NCI-H345 treated with DMSO at 0.1 percent for 48 hours (cell line): ENCODE measurements around the gene CCDC191.

Experiments
- DNase-seq: peaks from one replicate; lab custom pipeline; 2025; ENCODE audit not compliant: unreplicated experiment; lab: John Stamatoyannopoulos, UW

Gene CCDC191, protein sequence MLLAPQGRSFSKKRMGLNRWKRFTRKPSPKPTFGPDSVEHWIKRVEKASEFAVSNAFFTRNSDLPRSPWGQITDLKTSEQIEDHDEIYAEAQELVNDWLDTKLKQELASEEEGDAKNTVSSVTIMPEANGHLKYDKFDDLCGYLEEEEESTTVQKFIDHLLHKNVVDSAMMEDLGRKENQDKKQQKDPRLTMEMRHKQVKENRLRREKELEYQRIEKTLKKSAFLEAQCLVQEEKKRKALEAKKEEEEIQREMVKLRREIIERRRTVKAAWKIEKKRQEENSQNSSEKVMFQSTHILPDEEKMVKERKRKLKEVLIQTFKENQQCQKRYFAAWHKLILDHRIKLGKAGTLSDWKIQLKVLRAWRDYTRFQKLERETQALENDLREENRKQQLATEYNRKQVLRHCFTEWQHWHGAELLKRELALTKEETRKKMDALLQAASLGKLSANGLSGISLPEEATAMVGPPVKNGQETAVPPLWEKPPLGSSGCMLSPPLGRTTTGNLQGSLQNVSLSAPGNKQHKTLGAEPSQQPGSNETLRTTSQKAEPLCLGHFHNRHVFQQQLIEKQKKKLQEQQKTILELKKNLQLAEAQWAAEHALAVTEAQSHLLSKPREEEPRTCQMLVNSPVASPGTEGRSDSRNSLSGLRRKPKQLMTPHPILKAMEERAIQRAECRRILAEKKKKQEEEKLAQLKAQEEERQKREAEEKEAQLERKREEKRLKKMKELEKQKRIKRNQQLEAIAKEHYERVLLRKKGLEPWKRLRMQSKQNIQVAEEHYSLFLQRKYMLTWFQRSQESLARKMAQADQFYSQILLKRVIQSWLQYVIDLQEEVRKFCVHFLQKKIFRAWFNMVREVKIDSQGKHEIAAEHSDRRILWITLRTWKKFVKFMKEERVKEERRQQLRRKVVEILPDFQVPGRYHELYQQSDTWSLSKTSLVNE

DNA sequence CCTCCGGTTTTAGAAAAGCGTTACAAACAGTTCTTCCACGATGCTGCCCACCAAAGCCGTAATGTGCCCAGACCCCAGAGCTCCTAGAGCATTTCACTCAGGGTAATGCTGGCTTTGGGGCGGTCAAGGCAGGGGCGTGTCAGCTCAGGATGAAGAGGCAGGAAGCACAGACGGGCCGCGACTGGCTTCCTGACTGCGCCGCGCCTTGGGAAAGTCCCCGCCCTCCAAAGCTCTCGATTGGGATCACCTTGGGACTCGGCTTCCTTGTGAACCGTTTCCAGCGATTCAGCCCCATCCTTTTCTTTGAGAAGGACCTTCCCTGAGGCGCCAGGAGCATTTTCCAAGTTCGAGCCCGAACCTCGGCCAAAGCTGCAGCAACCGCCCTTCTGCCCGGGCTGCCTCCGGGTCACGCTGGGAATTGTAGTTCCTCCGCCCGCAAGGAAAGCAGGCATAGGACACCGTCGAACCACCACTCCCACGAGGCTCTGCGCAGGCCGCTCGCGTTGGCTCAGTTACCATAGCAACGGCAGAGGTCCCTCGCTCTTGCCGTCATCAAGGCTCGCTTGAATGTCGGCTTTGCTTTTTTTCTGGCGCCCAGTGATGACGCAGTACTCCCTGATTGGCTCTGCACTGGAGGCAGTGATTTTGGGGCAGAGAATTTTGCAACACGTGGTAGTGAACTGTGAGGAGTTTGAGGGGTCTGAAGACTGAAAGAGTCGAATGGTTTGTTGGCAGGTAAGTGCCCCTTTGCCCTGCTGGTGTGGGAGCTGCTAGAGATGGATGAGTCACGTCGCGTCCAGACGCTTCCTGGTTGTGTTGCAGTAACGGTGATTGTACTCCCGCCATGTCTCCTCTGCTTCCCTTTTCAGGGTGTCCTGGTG lies at the start of gene CCDC191, which contains the start of gene QTRT2:
Gene CCDC191, minus strand, starts transcription at position 397 of the 881 bp plus-strand sequence. Its CDS starts 60 bp downstream, at position 337.
Gene QTRT2, plus strand, starts transcription at position 608 of the 881 bp plus-strand sequence. CDS start 8,521 bp downstream, outside the sequence.
- peak; percentile 92 for DNase-seq

DNA sequence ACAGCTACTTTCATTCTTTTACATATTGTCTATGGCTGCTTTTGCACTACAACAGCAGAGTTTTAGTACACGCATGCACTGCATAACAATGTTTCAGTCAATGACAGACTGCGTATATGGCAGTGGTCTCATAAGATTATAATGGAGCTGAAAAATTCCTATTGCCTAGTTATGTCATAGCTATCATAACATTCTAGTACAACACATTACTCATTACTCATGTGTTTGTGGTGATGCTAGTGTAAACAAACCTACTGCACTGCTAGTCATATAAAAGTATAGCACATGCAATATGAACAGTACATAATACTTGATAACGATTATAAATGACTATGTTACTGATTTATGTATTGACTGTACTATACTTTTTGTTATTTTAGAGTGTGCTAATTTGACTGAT lies 48.1 kb upstream of the CCDC191 start:
- no peak for DNase-seq

DNA sequence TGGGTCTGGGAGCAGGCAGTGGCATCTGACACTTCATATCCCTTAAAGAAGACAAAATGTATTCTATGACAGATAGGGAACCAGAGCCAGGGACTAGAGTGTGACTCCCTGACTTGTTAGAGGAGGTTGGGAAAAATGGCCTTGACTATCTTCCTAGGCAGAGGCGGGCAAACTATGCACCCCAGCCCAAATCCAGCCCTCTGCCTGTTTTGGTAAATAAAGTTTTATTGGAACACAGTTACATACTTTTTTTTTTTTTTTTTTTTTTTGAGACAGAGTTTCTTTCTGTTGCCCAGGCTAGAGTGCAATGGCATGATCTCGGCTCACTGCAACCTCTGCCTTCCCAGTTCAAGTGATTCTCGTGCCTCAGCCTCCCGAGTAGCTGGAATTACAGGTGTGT lies 47.5 kb upstream of the CCDC191 start:
- no peak for DNase-seq

DNA sequence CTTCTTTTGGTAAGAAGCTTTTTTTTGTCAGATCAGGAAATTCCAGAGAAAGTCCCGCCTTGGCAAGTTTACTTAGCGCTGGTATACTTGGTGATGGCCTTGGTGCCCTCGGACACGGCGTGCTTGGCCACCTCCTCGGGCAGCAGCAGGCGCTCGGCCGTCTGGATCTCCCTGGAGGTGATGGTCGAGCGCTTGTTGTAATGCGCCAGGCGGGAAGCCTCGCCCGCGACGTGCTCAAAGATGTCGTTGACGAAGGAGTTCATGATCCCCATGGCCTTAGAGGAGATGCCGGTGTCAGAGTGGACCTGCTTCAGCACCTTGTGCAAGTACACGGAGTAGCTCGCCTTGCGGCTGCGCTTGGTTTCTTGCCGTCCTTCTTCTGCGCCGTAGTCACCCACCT lies 46.9 kb upstream of the CCDC191 start:
- DNase-seq = no peak

DNA sequence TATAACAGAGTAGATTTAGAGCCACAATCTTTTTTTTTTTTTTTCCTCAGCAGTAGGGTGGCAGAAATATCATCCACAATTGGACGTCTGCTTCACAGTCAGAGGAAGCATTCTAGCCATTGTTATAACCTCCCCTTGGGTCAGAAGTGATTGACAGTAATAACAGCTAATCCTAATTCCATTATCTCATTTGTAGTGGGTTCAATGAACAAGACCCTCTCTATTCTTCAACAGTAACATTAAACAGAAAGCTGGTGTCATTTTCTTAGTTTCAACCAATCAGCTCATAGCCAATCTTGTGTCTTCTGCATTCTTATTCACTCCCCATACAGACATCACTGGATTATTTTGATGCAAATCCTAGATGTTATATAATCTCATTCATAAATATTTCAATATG lies 44.8 kb upstream of the CCDC191 start:
- DNase-seq = no peak

DNA sequence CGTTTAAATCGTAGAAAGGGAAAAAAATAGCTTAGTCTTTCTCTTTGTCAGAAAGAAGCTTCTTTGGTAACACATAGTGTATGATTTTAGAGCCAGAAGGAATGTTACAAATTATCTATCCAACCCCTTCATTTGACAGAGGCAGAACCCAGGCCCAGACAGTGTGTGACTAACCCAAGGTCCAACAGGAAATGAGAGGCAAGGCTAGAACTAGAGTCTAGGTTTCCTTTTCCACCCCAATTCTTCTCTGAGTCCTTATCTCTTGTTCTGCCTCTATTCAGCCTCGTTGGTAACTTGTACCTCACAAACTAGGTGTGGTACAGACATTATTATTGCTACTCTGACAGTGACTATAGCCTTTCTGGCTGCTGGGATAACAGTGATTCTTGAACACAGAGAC lies 39.5 kb upstream of the CCDC191 start:
- DNase-seq = no peak

DNA sequence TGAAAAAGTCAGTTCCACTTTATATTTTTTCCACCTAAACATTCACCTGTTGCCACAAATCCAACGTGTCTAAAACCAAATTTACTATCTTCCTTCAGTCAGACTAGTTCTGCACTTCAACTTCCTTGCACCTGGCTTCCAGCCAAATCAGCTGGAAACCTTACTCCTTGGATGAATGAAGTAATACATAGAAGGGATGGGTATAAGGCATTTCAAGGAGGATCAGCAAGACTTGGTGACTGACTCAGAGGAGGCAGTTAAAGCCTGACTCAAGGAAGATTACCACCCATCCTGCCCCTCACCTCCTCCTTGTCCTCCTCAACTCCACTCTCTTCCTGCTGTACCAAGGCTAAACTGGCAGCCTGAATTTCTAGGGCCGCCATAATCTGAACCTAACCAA lies 37.3 kb upstream of the CCDC191 start:
- DNase-seq = no peak

DNA sequence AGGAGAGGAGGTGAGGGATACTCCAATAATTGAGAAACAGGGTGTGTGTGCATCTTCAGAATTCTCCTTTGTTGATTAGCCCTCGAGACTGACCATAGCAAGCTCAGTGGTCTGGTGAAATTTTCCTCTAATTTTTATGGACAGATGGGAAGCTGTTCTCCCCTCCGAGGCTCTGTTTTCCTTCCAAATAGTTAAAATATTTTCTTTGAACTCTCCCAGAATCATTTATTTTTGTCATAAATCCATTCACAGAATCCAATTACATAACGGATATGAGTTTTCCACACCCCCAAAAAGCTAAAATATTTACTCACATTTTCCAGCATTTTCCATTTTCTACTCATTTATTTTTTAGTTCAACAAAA lies 36.7 kb upstream of the CCDC191 start:
- DNase-seq = no peak

DNA sequence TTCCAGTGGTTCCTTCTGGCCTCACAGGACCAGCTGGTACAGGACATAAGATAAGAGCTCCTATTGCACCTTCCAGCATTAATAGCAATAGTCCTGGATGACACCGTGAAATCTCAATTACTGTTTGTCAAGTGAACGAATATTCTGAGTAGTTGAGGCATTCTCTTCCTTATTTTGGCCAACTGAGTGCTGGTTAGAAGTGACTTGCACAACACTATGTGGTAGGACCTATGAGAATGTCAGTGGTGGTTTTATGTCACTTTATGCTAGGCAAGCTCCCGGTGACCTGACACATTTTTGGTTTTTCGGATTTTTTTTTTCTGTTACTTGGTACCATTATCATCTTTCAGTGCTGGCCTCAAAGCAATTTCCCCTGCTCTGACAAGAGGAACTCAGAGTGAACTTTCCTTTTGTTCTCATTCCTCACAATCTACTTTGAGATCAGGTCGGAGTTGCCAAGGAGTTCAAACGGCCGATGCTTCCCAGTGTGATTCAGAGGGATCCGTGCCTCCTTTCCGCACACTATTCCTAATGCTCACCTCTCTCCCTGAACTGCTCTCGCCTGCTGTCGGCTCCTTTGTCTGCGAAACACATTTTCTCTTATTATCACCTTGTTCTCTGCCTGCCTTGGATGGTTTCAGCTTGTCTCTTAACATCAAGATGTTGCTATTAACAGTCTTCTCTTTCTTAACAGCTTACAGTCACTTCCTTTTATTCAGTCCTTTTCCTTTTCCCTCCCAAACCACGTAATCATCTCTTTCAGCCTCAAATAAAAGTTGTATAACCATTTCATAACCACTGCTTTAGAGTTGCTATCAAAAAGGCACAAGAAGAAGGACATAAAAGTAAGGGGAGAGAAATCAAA lies 36.1 kb upstream of the CCDC191 start:
- DNase-seq = no peak

DNA sequence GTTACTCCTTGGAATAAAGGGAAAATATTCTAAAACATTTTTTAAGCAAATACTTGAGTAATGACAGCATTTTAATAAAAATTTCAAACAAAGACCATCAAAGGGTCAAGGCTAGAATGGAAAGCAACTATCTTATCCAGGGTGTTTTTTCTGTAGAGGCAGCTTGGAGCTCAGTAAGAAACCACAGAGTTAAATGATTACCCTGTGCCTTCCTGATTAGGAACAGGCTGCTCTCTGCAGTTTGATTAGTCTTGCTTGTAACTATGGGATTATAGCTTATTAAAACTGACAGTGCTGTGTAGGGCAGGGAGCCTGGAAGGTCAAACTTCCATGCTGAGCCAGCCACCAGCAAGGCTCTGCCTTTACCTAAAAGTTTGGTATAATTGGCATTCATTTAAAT lies 33.3 kb upstream of the CCDC191 start:
- no peak for DNase-seq

DNA sequence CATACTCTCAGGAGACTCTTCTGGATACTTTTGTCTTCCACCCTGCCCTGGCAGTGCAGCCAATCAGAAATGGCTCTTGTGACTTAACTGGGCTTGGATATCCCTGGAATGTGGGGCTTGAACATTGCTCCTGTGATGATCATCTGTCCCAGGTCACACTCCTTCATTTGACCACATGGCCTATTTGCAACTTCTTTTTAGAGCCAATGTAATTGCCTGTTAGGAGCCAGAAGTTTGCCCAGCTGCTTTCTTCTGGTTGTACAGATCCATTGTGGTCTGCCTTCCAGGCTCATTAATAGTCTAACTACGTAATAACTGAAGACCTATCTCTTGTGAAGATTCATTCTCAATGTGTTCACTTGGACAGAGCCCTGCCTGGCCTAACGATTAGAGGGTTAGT lies 30.0 kb upstream of the CCDC191 start:
- DNase-seq = no peak

DNA sequence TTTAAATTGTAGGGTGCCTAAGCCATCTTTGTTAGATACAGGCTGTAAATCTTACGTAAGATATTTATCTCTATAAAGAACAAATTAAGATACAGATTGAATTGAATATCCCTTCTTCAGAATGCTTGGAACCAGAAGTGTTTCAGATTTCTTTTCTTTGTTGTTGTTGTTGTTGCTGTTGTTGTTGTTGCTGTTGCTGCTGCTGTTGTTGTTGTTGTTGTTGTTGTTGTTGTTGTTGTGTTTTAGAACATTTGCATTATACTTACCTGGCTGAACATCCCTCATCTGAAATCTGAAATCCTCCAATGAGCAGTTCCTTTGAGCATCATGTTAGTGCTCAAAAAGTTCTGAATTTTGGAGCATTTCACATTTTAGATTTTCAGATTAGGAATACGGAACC lies 26.8 kb upstream of the CCDC191 start:
- no peak for DNase-seq

DNA sequence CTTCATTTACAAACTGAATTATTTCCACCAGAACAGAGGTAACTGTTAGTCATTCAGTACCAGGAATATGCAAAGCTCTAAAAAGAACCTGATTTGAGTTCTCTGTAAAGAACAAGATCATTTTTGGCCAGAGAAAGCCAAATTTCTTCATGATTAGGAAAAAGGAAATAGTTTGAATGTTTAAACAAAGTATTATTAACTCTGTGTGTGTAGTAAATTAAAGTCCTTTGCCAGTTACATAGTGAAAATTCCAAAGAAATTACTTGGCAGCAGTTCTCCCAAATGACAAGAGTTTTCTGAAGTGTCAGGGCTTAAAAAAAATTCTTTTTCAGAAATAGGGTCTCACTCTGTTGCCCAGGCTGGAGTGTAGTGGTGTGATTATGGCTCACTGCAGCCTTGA lies 24.7 kb upstream of the CCDC191 start:
- DNase-seq = no peak

DNA sequence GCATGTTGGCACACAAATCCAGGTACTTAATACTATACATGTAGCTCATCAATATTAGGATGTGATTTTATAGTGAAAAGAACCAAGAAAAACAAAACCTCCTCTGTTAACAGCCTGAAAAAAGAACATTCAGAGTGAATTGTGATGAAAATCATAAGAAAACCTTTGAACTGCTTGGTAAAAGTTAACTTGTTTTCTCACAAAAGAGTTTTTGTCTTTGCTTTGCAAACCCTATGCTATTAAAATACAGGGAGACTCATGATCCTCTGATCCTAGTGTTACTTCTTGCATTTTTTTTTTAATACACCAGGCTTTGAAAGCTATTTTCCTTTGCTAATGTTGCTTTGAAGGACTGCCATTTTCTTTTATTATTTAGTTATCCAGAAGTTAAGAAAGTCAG lies 23.9 kb upstream of the CCDC191 start:
- no peak for DNase-seq

DNA sequence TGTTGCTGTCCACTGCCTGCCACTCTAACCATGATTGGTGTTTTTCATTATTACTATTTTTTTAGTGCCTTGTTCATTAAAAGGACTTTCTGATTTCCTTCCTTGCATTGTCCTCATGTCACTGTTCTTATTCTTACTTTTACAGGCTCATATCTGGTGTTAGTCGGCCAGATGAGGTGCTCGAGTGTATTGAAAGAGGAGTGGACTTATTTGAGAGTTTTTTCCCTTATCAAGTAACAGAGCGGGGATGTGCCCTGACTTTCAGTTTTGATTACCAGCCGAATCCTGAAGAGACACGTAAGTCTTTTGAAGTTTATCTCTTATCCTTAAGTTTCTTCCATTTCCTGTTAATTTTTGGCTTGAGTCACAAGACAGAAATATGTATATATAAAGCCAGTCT lies 23.4 kb upstream of the CCDC191 start:
- no peak for DNase-seq

DNA sequence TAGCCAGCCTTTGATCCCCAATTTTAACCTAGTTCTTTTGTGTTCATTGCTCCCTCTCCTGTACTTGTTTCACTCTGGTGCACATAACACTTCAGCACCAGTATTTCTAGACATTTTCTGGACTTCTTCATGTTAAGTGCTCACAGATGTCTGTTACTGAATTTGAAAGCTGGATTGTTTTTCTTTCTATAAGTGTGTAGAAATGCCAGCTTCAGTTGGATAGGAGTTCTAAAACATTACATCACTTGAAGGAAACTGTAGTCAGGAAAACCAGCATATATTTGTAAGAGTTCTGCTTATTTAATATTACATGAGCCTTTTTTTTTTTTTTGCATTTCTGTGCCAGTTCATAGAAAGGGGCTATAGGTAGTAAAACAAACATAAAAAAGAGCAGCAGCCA lies 21.8 kb upstream of the CCDC191 start:
- DNase-seq = no peak

DNA sequence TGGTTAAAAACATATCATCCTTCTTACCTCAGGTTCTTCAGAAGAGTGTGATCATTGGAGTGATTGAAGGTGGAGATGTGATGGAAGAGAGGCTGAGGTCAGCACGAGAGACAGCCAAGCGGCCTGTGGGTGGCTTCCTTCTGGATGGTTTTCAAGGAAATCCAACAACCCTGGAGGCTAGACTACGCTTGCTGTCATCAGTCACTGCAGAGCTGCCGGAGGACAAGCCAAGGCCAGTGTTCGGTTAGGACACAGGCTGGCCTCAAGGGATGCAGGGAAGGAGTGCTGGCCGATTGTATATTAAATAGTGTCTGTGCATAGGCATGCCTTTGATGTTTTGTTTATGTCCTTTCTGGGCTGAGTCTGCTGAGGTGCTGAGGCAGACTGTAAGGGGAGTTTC lies 20.4 kb upstream of the CCDC191 start:
- DNase-seq = no peak

DNA sequence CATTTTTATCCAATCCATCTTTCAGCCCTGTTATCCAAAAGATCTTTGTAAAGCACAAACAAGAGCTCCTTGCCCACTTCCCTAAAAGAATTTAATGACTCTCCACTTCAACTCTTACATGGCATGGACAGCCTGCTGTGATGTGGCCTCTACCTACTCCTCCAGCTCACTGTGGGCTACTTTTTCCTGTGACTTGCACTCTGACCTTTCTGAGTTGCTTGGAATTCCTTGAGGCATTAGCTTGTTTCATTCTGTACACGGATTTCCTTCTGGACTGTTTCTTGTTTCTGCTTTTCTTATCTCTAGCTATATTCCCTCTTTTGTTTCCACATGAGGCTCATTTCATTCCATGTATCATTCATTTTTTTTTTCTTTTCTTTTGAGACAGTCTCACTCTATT lies 15.5 kb upstream of the CCDC191 start:
- DNase-seq = no peak

DNA sequence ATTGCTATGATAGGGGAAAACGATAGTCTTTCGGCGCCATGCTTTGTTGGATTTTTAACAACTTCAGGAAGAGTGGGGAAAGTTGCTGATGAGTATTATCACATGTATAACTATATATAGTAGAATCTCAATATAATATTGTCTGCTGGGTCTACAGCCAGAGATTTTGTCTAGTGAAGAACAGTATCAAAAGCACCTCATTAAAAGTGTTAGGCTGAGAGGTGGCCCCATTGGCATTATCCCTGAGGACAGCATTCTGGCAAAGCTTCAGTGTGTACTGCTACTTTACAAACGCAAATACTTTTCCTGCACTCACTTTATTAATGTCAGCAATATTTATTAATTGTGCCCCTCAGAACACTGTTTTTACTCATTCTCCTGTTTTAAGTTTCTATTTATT lies 12.0 kb upstream of the CCDC191 start:
- no peak for DNase-seq

DNA sequence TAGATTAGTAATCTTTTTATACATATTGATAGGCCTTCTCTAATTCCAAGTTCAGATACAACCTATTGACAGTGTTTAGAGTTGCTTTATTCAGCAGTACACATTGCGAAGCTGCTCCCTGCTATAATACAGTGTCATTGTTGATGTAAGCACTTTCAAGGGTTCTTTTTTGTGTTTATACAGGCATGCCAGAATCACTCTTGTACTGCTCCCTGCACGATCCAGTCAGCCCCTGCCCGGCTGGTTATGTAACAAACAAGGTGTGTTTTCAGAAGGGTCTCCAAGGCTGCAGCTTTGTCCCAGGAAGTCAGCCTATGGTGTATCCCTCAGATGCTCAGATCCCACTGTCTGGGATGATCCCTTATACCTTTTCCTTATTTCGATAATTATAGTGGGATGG lies 11.5 kb upstream of the CCDC191 start:
- DNase-seq = no peak
